HL-60 (cell line): Measurements from ENCODE around the gene GALK1.

Source experiments
- DNase-seq, 2 experiments: peaks; one replicate each; pipeline ENCODE4 v3.0.0-alpha.2; 2010 to 2020; ENCODE audit warnings: low read depth in 1 of 2, low spot score in 1 of 2
- H3K27ac ChIP-seq: fragments of 250-450 bp; sonication (Bioruptor Pico); replicated peaks from 2 replicates; pipeline ENCODE4 v1.5.1; 2020; ENCODE audit warnings: mild to moderate bottlenecking, moderate library complexity
- H3K27me3 ChIP-seq: fragments of 250-450 bp; sonication (Bioruptor Pico); 2 replicates; pipeline ENCODE4 v1.5.1; 2021; ENCODE audit warnings: mild to moderate bottlenecking, moderate library complexity; ENCODE audit not compliant: insufficient read depth, poor library complexity, severe bottlenecking
- H3K4me3 ChIP-seq: replicated peaks from 2 replicates; pipeline ENCODE4 v1.5.1; 2011; ENCODE audit warnings: mild to moderate bottlenecking, control low read depth, low read length; ENCODE audit not compliant: insufficient read depth
- GABPA ChIP-seq: IDR thresholded peaks from 2 replicates; pipeline ENCODE4 v1.6.1; 2012; ENCODE audit warnings: low read depth
- POLR2AphosphoS5 ChIP-seq: IDR thresholded peaks from 2 replicates; pipeline ENCODE4 v1.6.1; 2012; ENCODE audit warnings: low read depth
- REST ChIP-seq: IDR thresholded peaks from 2 replicates; pipeline ENCODE4 v1.6.1; 2012; ENCODE audit warnings: low read depth; ENCODE audit not compliant: insufficient replicate concordance
- SPI1 ChIP-seq: IDR thresholded peaks from 2 replicates; pipeline ENCODE4 v1.6.1; 2012; ENCODE audit warnings: low read depth, mild to moderate bottlenecking, borderline replicate concordance
- TF ChIP-seq, protein P1 (sequence below): IDR thresholded peaks from one replicate; pipeline ENCODE4 v1.5.1; 2011; ENCODE audit warnings: low read length, control low read depth, inconsistent platforms; ENCODE audit not compliant: insufficient read depth

GALK1 gene

DNA sequence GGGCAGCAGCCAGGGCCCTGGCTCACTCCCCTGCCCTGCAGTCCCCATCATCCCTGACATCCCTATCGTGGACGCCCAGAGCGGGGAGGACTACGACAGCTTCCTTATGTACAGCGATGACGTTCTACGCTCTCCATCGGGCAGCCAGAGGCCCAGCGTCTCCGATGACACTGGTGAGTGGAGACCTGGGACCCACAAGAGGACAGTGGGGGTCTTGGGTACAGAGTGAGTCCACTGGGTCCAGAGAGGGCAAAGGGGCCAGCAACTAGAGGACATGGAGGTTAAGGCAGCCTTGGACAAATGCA is 12.6 kb downstream of the GALK1 start:
- no peak overlapping the region for H3K4me3 ChIP-seq
- no peak for DNase-seq
- TF ChIP-seq REST: no peak
- TF ChIP-seq SPI1: no peak
- TF ChIP-seq, protein P1, sequence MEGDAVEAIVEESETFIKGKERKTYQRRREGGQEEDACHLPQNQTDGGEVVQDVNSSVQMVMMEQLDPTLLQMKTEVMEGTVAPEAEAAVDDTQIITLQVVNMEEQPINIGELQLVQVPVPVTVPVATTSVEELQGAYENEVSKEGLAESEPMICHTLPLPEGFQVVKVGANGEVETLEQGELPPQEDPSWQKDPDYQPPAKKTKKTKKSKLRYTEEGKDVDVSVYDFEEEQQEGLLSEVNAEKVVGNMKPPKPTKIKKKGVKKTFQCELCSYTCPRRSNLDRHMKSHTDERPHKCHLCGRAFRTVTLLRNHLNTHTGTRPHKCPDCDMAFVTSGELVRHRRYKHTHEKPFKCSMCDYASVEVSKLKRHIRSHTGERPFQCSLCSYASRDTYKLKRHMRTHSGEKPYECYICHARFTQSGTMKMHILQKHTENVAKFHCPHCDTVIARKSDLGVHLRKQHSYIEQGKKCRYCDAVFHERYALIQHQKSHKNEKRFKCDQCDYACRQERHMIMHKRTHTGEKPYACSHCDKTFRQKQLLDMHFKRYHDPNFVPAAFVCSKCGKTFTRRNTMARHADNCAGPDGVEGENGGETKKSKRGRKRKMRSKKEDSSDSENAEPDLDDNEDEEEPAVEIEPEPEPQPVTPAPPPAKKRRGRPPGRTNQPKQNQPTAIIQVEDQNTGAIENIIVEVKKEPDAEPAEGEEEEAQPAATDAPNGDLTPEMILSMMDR: no peak
- TF ChIP-seq POLR2AphosphoS5: no peak
- TF ChIP-seq GABPA: no peak
- H3K27me3 ChIP-seq: no peaks in the 10 kb centered on the region
- H3K27ac ChIP-seq: no peak overlapping the region

DNA sequence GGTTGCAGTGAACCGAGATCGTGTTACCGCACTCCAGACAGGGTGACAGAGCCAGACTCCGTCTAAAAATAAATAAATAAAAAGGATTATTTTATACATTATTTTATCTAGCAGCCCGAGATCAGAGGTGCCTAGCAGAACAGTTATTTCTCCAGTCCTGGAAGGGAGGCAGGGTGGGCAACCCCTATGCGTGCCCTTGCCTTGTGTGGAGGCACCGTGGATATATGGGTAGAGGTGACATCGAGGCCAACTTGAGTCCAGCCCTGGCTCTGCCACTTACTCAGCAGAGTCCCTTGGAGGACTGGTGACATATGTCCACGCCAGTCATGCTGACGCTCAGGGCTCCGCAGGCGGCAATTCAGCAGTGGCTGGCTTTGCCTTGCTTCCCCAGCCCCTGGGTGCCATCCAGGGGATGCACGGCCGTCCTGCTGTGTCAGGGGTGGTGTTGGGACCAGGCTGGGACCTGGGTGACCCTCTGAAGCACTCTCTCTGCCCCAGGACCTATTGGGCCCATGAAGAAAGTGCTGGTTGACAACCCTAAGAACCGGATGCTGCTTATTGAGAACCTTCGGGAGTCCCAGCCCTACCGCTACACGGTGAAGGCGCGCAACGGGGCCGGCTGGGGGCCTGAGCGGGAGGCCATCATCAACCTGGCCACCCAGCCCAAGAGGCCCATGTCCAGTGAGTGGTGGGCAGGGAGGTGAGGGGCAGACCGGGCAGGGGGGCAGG is 13.2 kb downstream of the GALK1 start:
- Histone ChIP-seq H3K27me3 (no peaks in the 10 kb centered on the region), H3K27ac (no peak overlapping the region), H3K4me3 (no peak overlapping the region)
- TF ChIP-seq, protein P1: no peak
- TF ChIP-seq POLR2AphosphoS5 (no peak), GABPA (no peak), REST (no peak), SPI1 (no peak)
- no peak for DNase-seq

DNA sequence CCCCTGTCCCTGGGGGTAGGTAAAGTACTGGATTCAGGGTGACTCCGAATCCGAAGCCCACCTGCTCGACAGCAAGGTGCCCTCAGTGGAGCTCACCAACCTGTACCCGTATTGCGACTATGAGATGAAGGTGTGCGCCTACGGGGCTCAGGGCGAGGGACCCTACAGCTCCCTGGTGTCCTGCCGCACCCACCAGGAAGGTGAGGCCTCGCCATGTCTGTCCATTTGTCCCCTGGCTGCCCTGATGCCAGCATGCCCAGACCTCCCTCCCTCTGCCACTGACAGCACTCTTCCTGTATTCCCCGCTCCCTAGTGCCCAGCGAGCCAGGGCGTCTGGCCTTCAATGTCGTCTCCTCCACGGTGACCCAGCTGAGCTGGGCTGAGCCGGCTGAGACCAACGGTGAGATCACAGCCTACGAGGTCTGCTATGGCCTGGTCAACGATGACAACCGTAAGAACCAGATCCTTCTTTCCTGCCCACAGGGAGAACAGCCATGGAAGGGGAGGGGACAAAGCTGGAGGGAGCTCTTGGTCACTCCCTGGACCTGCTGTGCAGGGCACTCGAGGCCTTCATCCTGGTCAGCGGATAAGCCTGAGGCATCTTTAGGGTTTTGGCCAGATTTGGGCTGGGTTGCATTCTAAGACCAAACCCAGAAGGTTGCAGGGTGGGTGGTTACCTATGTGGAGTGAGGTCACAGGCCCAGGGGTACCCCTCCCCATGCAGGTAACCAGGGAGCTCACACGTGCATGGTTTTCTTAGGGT is 14.2 kb downstream of the GALK1 start:
- TF ChIP-seq, protein P1: no peak
- TF ChIP-seq REST: no peak
- no peak for TF ChIP-seq POLR2AphosphoS5
- no peak for TF ChIP-seq SPI1
- no peak for TF ChIP-seq GABPA
- DNase-seq: no peak
- H3K27ac ChIP-seq: no peak overlapping the region
- no peaks in the 10 kb centered on the region for H3K27me3 ChIP-seq
- H3K4me3 ChIP-seq: no peak overlapping the region
